Measurements from ENCODE around the gene FAM3C.

FAM3C gene

DNA sequence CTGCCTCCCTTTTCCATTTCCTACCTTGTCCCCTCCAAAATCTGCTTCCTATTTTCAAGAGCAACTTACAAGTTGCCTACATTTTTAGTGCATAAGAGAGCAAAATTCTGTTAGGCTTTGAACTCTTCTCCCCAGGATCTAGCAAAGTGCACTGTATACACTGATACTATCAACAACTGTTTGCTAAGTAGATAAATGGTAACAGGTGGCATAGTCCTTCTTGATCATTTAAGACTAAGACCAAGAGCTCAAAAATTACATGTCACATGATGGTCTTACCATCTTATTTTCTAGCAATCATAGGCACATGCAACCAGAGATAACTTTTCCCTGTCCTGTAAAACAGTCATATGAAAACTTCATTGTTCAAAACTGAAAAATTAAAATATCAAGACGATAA lies 16.2 kb downstream of the FAM3C start:
- no peak for DNase-seq (ENCODE audit: low read depth in 2 of 2)

DNA sequence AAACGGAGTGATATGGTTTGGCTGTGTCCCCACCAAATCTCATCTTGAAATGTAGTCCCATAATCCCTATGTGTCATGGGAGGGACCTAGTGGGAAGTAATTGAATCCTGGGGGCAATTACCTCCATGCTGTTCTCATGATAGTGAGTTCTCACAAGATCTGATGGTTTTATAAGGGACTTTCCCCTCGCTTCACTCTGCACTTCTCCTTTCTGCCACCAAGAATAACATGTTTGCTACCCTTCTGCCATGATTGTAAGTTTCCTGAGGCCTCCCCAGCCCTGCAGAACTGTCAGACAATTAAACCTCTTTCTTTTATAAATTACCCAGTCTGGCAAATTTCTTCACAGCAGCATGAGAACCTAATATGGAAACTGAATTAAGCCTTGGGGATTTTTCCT lies 19.1 kb downstream of the FAM3C start:
- no peak for DNase-seq (ENCODE audit: low read depth in 2 of 2)

DNA sequence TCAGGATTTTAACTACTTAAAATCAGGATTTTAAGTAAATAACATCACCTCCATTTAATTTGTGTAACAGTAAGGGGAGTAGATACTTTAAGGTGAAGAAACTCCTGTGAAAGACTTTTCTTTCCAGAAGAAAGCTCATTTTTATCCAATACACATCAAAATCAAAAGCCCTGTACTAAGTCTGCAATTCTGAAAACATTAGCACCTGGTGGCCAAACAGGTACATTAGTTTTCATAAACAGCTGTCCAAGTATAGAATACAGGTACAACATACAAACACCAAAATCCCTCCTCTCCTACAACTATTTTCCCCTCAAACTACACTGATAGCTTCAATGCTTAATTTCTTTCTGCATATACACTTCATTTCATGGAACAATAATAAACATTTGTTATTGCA lies 22.9 kb downstream of the FAM3C start:
- DNase-seq (ENCODE audit: low read depth in 2 of 2): no peak

DNA sequence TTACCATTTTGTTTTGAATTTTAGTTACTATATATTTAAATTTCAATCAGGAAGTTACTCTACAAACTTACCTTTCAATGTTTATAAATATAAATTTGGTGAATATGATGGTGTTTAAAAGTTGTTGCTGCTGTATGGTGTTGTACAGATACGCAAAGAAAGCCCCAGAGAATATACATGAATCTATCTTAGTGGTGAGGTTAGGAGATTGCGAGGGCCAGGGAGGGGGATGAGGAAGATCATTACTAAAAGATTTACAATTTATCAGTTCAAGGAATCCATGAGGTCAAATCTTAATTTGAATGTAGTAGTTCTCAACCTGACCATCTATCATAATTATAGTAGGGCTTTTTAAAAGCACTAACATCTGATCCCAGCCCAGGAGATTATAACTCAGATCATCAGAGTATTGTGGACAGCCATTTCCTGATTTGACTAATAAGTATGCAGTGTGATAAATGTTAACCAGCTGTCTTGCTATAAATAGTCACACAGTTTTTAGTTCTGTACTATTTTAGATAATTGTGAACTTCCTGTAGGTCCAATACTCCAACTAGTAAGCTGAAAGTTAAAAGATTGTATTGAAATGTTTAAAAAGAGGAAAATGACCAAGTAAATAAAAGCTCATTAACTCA lies 23.6 kb downstream of the FAM3C start:
- DNase-seq (ENCODE audit: low read depth in 2 of 2): no peak

DNA sequence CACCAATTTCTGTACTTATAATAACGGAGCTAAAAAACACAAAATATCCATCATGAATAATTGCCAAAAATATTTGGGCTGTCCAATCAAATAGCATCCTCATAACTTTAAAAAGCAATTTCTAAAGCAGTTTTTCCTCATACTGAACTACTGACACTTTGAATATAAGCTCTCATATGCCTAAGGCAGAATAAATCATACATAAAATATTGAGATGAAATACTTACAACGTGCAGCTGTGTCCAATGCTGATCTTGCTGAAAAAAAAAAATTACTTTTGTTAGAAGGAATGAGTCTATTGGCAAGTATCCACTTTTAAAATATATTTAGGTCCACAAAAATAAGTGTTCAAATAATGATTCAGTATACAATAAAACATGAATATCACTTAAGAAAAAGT lies 24.2 kb downstream of the FAM3C start:
- DNase-seq (ENCODE audit: low read depth in 2 of 2): no peak

DNA sequence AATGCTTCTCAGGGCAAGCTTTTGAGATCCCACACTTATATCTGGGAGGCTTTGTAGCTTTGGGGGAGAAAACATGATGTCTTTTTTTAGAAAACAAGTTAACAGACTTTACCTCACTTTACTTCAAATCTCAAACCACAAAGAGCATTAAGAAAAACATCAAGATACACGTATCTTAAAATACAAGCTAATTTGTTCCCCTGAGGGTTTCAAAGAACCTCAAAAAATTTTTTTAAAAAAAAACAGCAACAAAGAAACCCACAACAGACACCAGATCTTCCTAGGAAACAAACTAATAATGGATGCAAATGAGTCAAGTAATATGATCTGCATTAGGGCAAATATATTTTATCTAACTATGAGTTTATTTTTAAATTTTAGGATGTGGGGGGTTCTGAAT lies 24.7 kb downstream of the FAM3C start:
- DNase-seq (ENCODE audit: low read depth in 2 of 2): no peak

DNA sequence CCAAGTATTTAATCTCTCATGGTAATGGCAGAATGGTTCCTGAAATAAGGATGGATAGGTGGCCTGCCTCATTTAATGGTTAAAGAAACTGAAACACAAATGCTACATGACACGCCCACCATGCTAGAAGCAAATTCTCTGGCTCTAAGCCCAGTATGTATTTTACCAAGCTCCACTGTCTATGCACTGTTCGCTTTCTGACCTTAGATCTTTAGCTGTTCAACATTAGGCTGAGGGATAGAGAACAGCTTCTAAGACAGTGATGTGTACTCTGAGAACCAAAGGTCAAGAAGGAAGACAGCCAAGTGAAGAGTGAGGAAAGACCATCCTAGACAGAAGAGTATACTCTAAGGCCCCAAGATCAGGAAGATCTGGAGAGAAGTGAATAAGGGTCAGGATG lies 26.6 kb downstream of the FAM3C start:
- DNase-seq (ENCODE audit: low read depth in 2 of 2): no peak

DNA sequence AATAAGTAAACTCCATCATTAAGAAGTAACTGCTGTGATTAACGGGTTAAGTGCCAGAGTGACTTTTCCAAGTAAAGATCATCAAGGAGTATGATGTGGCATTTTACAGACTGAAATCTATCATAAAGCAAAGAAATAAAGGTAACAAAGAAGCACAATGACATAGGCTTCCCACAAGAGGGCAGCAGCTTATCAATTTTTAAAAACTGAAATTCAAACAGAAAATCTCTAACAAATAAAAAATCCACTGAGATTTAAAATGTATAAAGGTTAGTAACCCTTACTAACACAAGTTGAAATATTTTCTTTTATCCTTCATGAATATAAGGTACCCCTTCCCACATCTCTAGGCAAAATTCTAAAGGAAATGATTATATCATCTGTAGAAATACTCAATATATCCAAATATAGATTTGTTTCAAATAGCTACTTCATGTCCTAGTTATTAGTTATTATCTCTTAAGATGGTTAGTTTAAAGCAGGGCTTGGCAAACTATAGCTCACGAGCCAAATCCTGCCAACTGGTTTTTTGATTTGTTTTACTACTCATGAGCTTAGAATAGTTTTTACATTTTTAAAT lies 29.2 kb downstream of the FAM3C start:
- DNase-seq (ENCODE audit: low read depth in 2 of 2): no peak

DNA sequence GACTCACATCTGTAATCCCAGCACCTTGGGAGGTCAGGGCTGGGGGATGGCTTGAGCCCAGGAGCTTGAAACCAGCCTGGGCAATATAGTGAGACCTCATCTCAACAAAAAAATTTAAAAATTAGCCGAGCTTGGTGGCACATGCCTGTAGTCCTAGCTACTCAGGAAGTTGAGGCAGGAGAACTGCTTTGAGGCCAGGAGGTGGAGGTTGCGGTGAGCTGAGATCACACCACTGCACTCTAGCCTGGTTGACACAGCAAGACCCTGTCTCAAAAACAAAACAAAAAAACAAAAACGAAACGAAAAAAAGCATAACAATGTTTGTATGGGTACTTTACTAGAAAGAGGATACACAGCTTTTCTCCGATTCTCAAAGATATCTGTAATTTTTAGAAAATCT lies 35.5 kb downstream of the FAM3C start:
- no peak for DNase-seq (ENCODE audit: low read depth in 2 of 2)

DNA sequence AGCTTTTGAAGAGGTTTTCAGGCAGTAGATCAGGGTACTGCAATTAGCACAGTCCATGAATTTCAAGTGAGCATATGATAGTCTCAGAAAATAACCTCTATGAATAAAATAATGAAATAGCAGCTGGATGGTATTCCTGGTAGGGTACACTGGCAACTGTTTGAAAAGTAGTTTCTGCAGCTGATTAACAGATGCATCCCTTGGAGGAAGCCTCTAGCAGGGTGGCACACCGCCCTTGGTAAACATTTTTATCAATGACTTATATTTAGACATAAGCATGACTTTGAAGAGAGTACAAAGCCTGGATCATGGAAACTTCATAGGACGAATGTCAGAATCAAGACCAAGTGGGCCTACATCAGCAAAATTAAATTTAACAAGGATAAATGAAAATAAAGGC lies 40.5 kb downstream of the FAM3C start:
- DNase-seq (ENCODE audit: low read depth in 2 of 2): no peak

DNA sequence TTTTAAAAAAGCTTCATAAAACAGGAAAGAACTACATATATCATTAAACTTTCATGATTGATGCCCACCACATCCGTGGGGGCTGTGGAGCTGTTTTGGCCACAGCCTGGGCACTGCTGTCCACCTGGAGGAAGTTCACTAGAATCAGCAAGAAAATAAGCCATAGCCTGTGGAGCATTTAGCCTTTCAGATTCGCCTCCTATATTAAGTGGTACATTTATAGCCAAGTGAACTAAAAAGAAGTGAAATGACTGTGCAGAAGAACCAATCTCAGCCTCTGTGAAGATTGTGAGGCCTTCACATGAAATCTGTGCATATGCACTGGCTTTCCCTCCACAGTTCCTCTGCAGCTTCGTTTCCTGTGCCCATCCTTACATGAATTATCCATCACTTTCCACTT lies 43.8 kb downstream of the FAM3C start:
- no peak for DNase-seq (ENCODE audit: low read depth in 2 of 2)

DNA sequence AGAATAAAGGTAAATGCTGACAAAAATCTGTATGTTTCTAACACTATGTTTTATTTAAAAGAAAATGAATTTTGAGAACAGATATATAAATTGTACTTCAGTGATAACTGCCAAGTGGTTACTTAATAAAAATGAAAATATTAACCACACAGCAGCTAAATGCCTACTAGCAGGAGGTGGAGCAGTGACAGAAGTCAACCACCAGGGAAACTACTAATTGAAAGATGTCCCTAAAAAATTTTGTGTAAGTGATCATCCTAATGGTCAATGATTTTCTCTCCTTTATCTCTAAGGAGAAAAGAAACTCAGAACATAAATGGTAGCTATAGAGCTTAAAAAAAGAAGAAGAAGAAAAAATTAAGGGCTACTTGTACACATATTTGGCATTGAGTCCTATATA lies 44.4 kb downstream of the FAM3C start:
- DNase-seq (ENCODE audit: low read depth in 2 of 2): no peak

DNA sequence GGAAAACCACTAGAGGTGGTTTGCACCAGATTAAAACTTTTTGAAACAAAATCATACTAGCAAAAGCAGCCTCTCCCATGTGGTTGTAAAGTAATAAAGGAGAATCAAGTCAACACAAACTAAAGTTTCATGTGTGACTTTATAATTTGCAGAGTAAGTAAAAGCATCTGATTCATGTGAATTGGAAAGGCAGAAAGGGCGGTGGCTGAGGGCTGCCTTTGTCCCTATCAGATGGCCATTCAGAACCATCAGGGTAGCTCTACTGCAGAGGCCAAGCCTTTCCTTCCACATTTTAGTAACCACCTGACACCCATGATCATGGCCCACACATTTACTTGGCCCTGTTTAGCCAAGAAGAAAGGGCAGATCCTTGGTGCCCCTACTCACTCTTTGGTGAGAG lies 51.6 kb downstream of the FAM3C start:
- no peak for DNase-seq (ENCODE audit: low read depth in 2 of 2)

DNA sequence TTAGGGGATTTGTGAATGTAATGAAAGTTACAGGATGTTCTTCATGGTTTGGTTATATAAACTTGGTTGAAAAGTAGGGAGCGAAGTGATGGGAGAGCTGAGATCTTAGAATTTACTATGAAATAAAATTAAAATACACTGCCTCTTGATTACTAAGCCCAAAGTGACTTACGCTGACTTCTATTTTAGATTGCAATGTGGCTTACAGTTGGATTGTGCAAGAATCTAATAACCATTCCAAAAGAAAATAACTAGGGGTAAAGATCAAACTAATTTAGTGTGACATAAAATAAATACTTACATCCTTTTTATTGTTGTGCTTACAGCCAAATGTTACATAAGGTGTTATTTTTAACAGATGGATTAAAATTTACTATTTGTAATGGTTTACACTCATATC lies 52.0 kb downstream of the FAM3C start:
- no peak for DNase-seq (ENCODE audit: low read depth in 2 of 2)

DNA sequence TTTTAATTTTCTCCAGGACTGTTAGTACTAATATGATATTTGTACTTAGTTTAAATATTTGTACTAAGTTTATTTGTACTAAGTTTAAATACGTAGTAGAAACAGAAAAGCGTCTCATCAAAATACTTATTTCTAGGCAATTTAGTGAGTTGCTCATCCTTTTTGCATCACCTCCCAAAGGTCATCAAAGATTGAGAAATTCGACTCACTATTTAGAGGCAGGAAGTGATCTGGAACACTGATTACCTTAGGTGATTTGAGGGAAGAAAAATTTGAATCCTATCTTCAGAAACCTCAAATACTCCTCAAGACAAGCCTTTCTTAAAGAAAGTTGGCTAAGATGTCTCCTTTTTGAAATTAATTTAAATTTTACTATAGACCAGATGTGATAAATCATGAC lies 52.8 kb downstream of the FAM3C start:
- no peak for DNase-seq (ENCODE audit: low read depth in 2 of 2)

DNA sequence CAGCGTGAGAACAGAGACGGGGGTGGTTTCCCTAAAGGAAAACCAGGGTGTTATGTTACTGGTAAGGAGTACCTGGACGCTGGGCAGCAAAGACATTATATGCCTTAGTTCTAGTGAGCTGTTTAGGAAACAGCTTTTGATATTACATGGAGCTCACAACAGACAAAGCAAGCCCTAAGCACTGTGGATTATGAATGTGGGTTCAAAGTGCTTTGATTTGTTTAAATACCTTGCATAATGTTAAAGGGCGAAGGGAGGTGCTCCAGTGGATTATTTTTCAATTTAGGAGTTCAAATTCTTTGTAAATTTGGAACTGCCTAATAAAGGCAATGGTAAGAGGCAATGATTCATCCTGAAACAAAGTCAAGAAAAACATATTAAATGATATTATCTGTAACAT lies 53.5 kb downstream of the FAM3C start:
- DNase-seq (ENCODE audit: low read depth in 2 of 2): no peak

DNA sequence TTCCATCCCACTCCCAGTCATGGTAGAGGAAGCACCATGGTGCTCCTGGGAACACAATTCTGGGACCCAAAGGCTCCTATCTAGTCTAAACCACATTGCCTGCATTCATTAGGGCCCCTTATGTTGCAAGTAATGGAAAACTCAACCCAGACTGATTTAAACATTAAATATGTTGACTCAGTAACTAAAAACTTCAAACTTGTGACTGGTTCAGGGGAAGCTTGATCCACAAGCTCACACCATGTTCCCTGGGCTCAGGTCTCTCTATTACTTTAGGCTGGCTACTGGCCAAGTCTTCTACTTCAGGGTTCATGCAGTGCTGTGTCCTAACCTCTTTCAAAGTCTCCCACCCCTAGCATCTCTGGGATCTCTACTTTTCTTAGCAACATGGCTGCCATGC lies 54.2 kb downstream of the FAM3C start:
- no peak for DNase-seq (ENCODE audit: low read depth in 2 of 2)

DNA sequence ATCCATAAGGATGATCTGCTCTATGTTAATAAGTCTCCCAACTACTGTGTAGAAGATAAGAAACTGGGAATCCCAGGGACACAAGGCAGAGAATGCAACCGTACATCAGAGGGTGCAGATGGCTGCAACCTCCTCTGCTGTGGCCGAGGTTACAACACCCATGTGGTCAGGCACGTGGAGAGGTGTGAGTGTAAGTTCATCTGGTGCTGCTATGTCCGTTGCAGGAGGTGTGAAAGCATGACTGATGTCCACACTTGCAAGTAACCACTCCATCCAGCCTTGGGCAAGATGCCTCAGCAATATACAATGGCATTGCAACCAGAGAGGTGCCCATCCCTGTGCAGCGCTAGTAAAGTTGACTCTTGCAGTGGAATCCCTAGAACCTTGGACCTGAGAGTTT lies 57.0 kb downstream of the FAM3C start:
- no peak for DNase-seq (ENCODE audit: low read depth in 2 of 2)

DNA sequence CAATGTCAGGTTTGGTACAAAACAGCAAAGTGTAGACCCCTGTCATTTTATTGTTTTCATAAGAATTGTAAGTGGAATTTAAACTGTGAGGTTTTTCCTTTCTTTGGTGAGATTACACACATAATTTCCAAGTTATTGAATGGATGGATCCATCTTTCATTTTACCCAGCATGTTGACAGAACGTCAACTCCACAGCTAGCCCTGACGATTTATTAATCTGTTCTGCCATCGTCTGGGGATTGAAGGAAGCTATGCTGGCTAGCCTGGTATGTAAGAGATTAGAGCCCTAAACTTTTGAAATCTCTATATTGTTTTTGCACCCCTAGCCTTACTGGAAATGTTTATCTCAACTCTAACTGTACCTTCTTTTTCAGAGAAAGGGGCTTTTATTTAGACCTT lies 58.7 kb downstream of the FAM3C start:
- no peak for DNase-seq (ENCODE audit: low read depth in 2 of 2)

DNA sequence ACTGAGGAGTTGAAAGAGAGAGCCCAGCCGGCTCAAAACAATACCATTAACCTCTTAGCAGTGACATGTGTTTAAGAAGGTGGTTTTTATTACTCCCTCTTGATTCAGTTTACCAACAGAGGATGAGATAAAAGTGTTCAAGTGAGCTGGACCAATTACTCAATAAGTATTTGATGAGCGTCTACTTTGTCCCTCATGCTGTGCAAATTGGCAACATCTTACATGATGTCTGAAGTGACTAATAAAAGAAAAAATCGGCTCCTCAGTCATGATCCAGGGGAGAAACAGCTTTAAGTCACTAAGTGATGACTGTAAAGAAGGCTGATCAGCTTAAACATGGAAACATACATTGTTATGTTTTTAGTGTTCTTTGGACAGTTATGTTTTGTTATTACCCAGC lies 59.5 kb downstream of the FAM3C start:
- DNase-seq (ENCODE audit: low read depth in 2 of 2): no peak

DNA sequence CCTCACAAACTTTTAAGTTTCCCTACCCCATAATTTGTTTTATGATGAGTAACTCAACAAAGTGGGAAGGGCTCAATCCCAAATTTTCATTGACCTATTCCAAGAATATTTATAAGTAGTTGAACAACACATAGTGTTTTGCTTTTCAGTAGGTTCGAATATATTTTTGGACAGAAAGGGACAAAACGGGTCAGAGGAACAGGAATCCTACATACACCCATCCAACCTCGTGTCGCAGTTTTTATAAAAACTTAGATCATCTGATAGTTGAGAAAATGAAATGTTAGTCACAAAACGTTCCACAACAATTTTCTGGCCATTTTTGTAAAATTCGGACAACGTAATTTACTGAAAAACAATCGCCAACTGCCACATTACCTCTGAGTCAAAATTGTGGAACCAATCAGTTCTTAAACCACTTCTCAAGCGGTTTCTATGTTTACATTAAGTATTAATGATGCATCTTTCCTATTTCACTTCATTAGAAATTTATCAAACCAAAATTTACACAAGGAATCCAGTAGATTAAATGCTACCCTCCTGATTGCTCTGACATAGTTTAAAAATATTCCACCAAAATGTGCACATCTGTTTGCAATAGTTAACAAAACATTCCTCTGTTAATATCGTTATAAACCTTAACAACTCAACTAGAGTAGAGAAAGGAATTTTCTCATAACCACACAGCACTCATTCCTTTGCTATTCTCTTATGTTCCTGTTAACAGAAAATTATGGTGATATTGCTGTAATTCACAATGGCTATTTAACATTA lies 61.0 kb downstream of the FAM3C start:
- DNase-seq (ENCODE audit: low read depth in 2 of 2): no peak

DNA sequence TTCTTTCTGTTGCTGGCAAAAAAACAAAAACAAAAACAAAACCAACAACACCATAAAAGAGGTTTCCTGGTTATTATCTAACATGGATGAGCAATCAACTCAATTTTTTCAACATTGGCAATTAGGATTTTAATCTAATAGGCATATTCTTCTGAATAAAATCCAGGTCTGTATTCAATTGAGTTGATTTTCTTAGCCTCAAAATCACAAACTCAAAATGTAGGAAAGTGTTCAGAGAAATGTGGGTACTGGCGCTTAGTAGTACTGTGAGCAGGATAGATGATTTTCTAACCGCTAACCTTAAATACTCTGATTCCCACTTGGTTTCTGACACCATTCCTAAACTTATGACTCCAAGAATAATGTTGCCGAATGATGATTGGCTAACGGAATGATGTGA lies 61.7 kb downstream of the FAM3C start:
- no peak for DNase-seq (ENCODE audit: low read depth in 2 of 2)

DNA sequence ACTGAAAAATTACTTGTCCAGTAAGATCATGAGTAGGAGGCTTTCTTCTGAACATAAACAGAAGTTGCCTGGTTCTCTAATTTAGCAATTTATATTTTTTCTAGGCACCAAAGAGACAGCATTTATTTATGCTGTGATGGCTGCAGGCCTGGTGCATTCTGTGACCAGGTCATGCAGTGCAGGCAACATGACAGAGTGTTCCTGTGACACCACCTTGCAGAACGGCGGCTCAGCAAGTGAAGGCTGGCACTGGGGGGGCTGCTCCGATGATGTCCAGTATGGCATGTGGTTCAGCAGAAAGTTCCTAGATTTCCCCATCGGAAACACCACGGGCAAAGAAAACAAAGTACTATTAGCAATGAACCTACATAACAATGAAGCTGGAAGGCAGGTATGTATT lies 64.5 kb downstream of the FAM3C start:
- DNase-seq (ENCODE audit: low read depth in 2 of 2): no peak

DNA sequence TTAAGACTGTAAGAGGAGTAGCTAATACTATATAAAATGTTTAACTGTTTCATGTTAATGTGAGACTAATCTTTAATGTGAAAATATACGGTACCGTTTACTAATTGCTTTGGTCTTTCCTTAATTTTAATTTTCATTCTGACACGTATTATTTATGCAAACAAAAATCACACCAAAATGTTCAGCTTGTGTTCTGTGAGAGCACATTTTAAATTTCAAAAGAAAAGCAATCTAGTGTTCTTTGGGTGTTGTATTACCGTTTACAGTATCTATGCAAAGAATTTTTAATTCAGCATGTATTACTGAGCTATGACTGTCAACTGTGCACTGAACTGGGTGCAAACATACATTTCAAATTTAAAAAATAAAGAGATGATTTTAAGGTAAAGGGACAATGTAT lies 65.1 kb downstream of the FAM3C start:
- no peak for DNase-seq (ENCODE audit: low read depth in 2 of 2)
